SU-DHL-6 (cell line): ENCODE data around the gene TMEM82.

Experiments used
- H2AFZ ChIP-seq: fragments of 200-600 bp; sonication (generic); 2 replicates; pipeline ENCODE4 v1.6.1; 2014; ENCODE audit warnings: low read depth, mild to moderate bottlenecking, moderate library complexity, mixed read lengths, antibody characterized with exemption, low read length; ENCODE audit not compliant: severe bottlenecking
- H3F3A ChIP-seq: fragments of 200-600 bp; shearing (Covaris generic); 2 replicates; pipeline ENCODE4 v1.6.0; 2016; ENCODE audit warnings: antibody characterized with exemption, mild to moderate bottlenecking; ENCODE audit not compliant: insufficient read depth
- H3K27ac ChIP-seq: fragments of 200-600 bp; sonication (generic); 2 replicates; pipeline ENCODE4 v1.5.1; 2016; ENCODE audit warnings: low read depth, mild to moderate bottlenecking, low read length, moderate library complexity, mixed read lengths
- H3K27me3 ChIP-seq: fragments of 200-600 bp; sonication (generic), shearing (Covaris generic); 2 replicates; pipeline ENCODE4 v1.6.0; 2014; ENCODE audit warnings: mild to moderate bottlenecking, low read length
- H3K36me3 ChIP-seq: fragments of 200-600 bp; sonication (generic); 2 replicates; pipeline ENCODE4 v1.6.1; 2014; ENCODE audit warnings: mild to moderate bottlenecking, low read length, mixed read lengths
- H3K4me2 ChIP-seq: fragments of 300-600, 200-600 bp; shearing (Covaris generic), sonication (generic); 2 replicates; pipeline ENCODE4 v1.6.0; 2014; ENCODE audit warnings: low read length, low read depth, mild to moderate bottlenecking; ENCODE audit not compliant: poor library complexity, severe bottlenecking
- H3K4me3 ChIP-seq: fragments of 200-600 bp; sonication (generic); 2 replicates; pipeline ENCODE4 v1.5.1; 2014; ENCODE audit warnings: antibody characterized with exemption, low read length, mild to moderate bottlenecking, mixed read lengths; ENCODE audit not compliant: insufficient read depth, poor library complexity, severe bottlenecking
- H3K79me2 ChIP-seq: fragments of 200-600 bp; sonication (generic); 2 replicates; pipeline ENCODE4 v1.6.1; 2014; ENCODE audit warnings: mild to moderate bottlenecking, low read length, moderate library complexity; ENCODE audit not compliant: insufficient read depth
- H3K9ac ChIP-seq: fragments of 200-600 bp; sonication (generic); 2 replicates; pipeline ENCODE4 v1.7.0; 2014; ENCODE audit warnings: mild to moderate bottlenecking, low read length
- H3K9me2 ChIP-seq: fragments of 200-600 bp; sonication (generic); replicated peaks from 2 replicates; pipeline ENCODE4 v1.6.1; 2014; ENCODE audit warnings: low read length; ENCODE audit not compliant: insufficient read depth
- H3K9me3 ChIP-seq: fragments of 200-600 bp; sonication (generic); 2 replicates; pipeline ENCODE4 v1.6.1; 2014; ENCODE audit warnings: low read length, mixed read lengths; ENCODE audit not compliant: insufficient read depth
- H4K20me1 ChIP-seq: fragments of 200-600 bp; sonication (generic); 2 replicates; pipeline ENCODE4 v1.6.1; 2014; ENCODE audit warnings: low read depth, mild to moderate bottlenecking, antibody characterized with exemption, low read length, moderate library complexity, mixed read lengths
- EZH2phosphoT487 ChIP-seq: fragments of 200-600 bp; sonication (generic), shearing (Covaris generic); conservative IDR thresholded peaks from 2 replicates; pipeline ENCODE4 v1.6.1; 2018; ENCODE audit warnings: mild to moderate bottlenecking, antibody characterized with exemption, low read length, moderate library complexity, mixed read lengths
- TF ChIP-seq, protein P1 (sequence below): fragments of 200-600 bp; sonication (generic); IDR thresholded peaks from one replicate; pipeline ENCODE4 v1.5.1; 2017; ENCODE audit warnings: antibody characterized with exemption, mild to moderate bottlenecking, low read length, moderate library complexity; ENCODE audit not compliant: insufficient read depth, poor library complexity, severe bottlenecking

The TMEM82 gene

GRCh38 chr1:15761366-15762128 lies 19.2 kb downstream of the TMEM82 start:
- H2AFZ ChIP-seq, result no peak overlapping the region
- no peak for TF ChIP-seq EZH2phosphoT487
- TF ChIP-seq, protein P1, sequence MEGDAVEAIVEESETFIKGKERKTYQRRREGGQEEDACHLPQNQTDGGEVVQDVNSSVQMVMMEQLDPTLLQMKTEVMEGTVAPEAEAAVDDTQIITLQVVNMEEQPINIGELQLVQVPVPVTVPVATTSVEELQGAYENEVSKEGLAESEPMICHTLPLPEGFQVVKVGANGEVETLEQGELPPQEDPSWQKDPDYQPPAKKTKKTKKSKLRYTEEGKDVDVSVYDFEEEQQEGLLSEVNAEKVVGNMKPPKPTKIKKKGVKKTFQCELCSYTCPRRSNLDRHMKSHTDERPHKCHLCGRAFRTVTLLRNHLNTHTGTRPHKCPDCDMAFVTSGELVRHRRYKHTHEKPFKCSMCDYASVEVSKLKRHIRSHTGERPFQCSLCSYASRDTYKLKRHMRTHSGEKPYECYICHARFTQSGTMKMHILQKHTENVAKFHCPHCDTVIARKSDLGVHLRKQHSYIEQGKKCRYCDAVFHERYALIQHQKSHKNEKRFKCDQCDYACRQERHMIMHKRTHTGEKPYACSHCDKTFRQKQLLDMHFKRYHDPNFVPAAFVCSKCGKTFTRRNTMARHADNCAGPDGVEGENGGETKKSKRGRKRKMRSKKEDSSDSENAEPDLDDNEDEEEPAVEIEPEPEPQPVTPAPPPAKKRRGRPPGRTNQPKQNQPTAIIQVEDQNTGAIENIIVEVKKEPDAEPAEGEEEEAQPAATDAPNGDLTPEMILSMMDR, result no peak

GRCh38 chr1:15762546-15762945 lies 20.2 kb downstream of the TMEM82 start:
- H3K4me3 ChIP-seq, result no peak overlapping the region
- H3K27me3 ChIP-seq, result no peaks in the 10 kb centered on the region
- H4K20me1 ChIP-seq, result no peaks in the 10 kb centered on the region
- H3K4me2 ChIP-seq, result no peak overlapping the region
- H3K9me2 ChIP-seq, result no peaks in the 10 kb centered on the region
- no peaks in the 10 kb centered on the region for H3F3A ChIP-seq
- H3K9me3 ChIP-seq, result no peaks in the 10 kb centered on the region
- no peak overlapping the region for H3K9ac ChIP-seq
- H3K36me3 ChIP-seq, result no peaks in the 10 kb centered on the region
- H2AFZ ChIP-seq, result no peak overlapping the region
- no peak overlapping the region for H3K27ac ChIP-seq
- H3K79me2 ChIP-seq, result no peaks in the 10 kb centered on the region
- TF ChIP-seq, protein P1, result no peak
- TF ChIP-seq EZH2phosphoT487, result no peak

More at GRCh38 chr1:15761366-15762128, 19.2 kb downstream of the TMEM82 start:
- no peak overlapping the region for H3K27ac ChIP-seq
- H3K4me2 ChIP-seq, result no peak overlapping the region
- H3F3A ChIP-seq, result no peaks in the 10 kb centered on the region
- no peaks in the 10 kb centered on the region for H3K9me2 ChIP-seq
- no peaks in the 10 kb centered on the region for H4K20me1 ChIP-seq
- H3K36me3 ChIP-seq, result no peaks in the 10 kb centered on the region
- no peaks in the 10 kb centered on the region for H3K9me3 ChIP-seq
- no peak overlapping the region for H3K9ac ChIP-seq
- H3K79me2 ChIP-seq, result no peaks in the 10 kb centered on the region
- H3K4me3 ChIP-seq, result no peak overlapping the region
- H3K27me3 ChIP-seq, result no peaks in the 10 kb centered on the region

- Histone ChIP-seq H3K4me2 (no peak overlapping the region), H3K27ac (no peak overlapping the region), H3K27me3 (no peaks in the 10 kb centered on the region), H4K20me1 (no peaks in the 10 kb centered on the region), H3K9me3 (no peaks in the 10 kb centered on the region), H3K79me2 (no peaks in the 10 kb centered on the region), H3K9me2 (no peaks in the 10 kb centered on the region), H3F3A (no peaks in the 10 kb centered on the region), H2AFZ (no peak overlapping the region), H3K4me3 (no peak overlapping the region), H3K36me3 (no peaks in the 10 kb centered on the region), H3K9ac (no peak overlapping the region)
- no peak for TF ChIP-seq EZH2phosphoT487
- TF ChIP-seq, protein P1, result no peak
Observed at GRCh38 chr1:15764269-15764764, 22.0 kb downstream of the TMEM82 start.
